ENCODE data around the gene RNF213. TPM values are rescaled to one million over a fixed set of nuclear protein-coding genes. Genes with fewer than 3 reads are reported as not detected.

Gene RNF213
- total RNA-seq, 1 donor from 2014 or later, result 120 TPM

- Histone ChIP-seq H3K27me3 (ENCODE audit: insufficient read depth, low read length) (peaks cover 3% of the 10 kb centered on the region), H3K79me2 (ENCODE audit: insufficient read depth, low read length) (no peaks in the 10 kb centered on the region), H3K4me3 (ENCODE audit: insufficient read depth, low read depth, low read length) (no peak overlapping the region), H2AFZ (ENCODE audit: low read depth, low read length) (no peak overlapping the region), H3K27ac (ENCODE audit: low read depth, low read length) (no peak overlapping the region), H3K4me1 (ENCODE audit: insufficient read depth, low read length) (no peaks in the 10 kb centered on the region), H4K20me1 (ENCODE audit: insufficient read depth, low read length) (no peaks in the 10 kb centered on the region), H3K9ac (ENCODE audit: low read length) (no peak overlapping the region), H3K4me2 (ENCODE audit: low read length) (no peak overlapping the region), H3K36me3 (ENCODE audit: insufficient read depth, low read length) (no peaks in the 10 kb centered on the region), H3K9me3 (ENCODE audit: insufficient read depth, low read depth, low read length) (no peaks in the 10 kb centered on the region)
- H3K4me3 Mint-ChIP-seq (ENCODE audit: unreplicated experiment), result no peak overlapping the region
- H3K27me3 Mint-ChIP-seq (ENCODE audit: low read depth, unreplicated experiment), result peaks cover 21% of the 10 kb centered on the region
- H3K27ac Mint-ChIP-seq (ENCODE audit: unreplicated experiment), result no peak overlapping the region
- peaks cover 4% of the 10 kb centered on the region for H3K36me3 Mint-ChIP-seq (ENCODE audit: low read depth, unreplicated experiment)
- peaks cover 1% of the 10 kb centered on the region for H3K9me3 Mint-ChIP-seq (ENCODE audit: unreplicated experiment)
- FAIRE-seq (no peak), DNase-seq (ENCODE audit: low read depth) (no peak)
- TF ChIP-seq EZH2 (IDR thresholded peaks at IDR 0.05; ENCODE audit: insufficient read depth, low read length) (no peak), CTCF (IDR thresholded peaks at IDR 0.05; ENCODE audit: insufficient read depth, low read depth, low read length) (no peak)
- H3K4me1 Mint-ChIP-seq (ENCODE audit: low read depth, unreplicated experiment), result no peaks in the 10 kb centered on the region
Measured at GRCh38 chr17:80433916-80434666, 173.4 kb downstream of the RNF213 start.

GRCh38 chr17:80437532-80437931 lies 176.9 kb downstream of the RNF213 start:
- H3K4me1 ChIP-seq (ENCODE audit: insufficient read depth, low read length), result no peaks in the 10 kb centered on the region

More at GRCh38 chr17:80437532-80437931, 176.9 kb downstream of the RNF213 start:
- H3K27ac ChIP-seq (ENCODE audit: low read depth, low read length), result no peak overlapping the region
- no peaks in the 10 kb centered on the region for H4K20me1 ChIP-seq (ENCODE audit: insufficient read depth, low read length)
- Mint-ChIP-seq H3K4me3 (ENCODE audit: unreplicated experiment) (no peak overlapping the region), H3K4me1 (ENCODE audit: low read depth, unreplicated experiment) (no peaks in the 10 kb centered on the region), H3K36me3 (ENCODE audit: low read depth, unreplicated experiment) (peaks cover 4% of the 10 kb centered on the region), H3K27me3 (ENCODE audit: low read depth, unreplicated experiment) (peaks cover 19% of the 10 kb centered on the region), H3K27ac (ENCODE audit: unreplicated experiment) (no peak overlapping the region), H3K9me3 (ENCODE audit: unreplicated experiment) (peaks cover 1% of the 10 kb centered on the region)
- H3K36me3 ChIP-seq (ENCODE audit: insufficient read depth, low read length), result no peaks in the 10 kb centered on the region
- no peaks in the 10 kb centered on the region for H3K9me3 ChIP-seq (ENCODE audit: insufficient read depth, low read depth, low read length)
- H3K27me3 ChIP-seq (ENCODE audit: insufficient read depth, low read length), result peaks cover 6% of the 10 kb centered on the region
- FAIRE-seq, result no peak
- H3K9ac ChIP-seq (ENCODE audit: low read length), result no peak overlapping the region
- H3K4me3 ChIP-seq (ENCODE audit: insufficient read depth, low read depth, low read length), result no peak overlapping the region
- TF ChIP-seq CTCF (IDR thresholded peaks at IDR 0.05; ENCODE audit: insufficient read depth, low read depth, low read length) (no peak), EZH2 (IDR thresholded peaks at IDR 0.05; ENCODE audit: insufficient read depth, low read length) (no peak)
- DNase-seq (ENCODE audit: low read depth), result no peak
- no peak overlapping the region for H3K4me2 ChIP-seq (ENCODE audit: low read length)
- H3K79me2 ChIP-seq (ENCODE audit: insufficient read depth, low read length), result no peaks in the 10 kb centered on the region
- no peak overlapping the region for H2AFZ ChIP-seq (ENCODE audit: low read depth, low read length)
